RWPE1 (cell line): ENCODE results near the gene STX18.
A peak's percentile ranks its signal among the peaks of the same experiment; 100 is the strongest.

Experiments used
- CTCF ChIA-PET: fragments of 350-600 bp; sonication (Branson Sonifier 250); formaldehyde crosslinking; extraction: SDS; loops from one replicate; lab custom pipeline; 2021; lab: Yijun Ruan, JAX
- POLR2A ChIA-PET: fragments of 400-600 bp; formaldehyde crosslinking; extraction: SDS; loops from one replicate; lab custom pipeline; 2020; ENCODE audit warnings: antibody characterized with exemption; ENCODE audit not compliant: low non-redundant PET; lab: Yijun Ruan, JAX
- DNase-seq: peaks from one replicate; pipeline ENCODE4 v3.0.0; 2012; ENCODE audit warnings: low spot score
- H3K27ac ChIP-seq: fragments of 450-650 bp; 2 replicates; pipeline ENCODE4 v1.5.1; 2017
- TF ChIP-seq, protein P1 (sequence below): fragments of 450-650 bp; conservative IDR thresholded peaks from 2 replicates; pipeline ENCODE4 v1.5.1; 2017; ENCODE audit warnings: low read depth, mild to moderate bottlenecking

The STX18 gene

GRCh38 chr4:4488405-4489404 is 53.1 kb downstream of the STX18 start:
- no peak overlapping the region for H3K27ac ChIP-seq
- TF ChIP-seq, protein P1, sequence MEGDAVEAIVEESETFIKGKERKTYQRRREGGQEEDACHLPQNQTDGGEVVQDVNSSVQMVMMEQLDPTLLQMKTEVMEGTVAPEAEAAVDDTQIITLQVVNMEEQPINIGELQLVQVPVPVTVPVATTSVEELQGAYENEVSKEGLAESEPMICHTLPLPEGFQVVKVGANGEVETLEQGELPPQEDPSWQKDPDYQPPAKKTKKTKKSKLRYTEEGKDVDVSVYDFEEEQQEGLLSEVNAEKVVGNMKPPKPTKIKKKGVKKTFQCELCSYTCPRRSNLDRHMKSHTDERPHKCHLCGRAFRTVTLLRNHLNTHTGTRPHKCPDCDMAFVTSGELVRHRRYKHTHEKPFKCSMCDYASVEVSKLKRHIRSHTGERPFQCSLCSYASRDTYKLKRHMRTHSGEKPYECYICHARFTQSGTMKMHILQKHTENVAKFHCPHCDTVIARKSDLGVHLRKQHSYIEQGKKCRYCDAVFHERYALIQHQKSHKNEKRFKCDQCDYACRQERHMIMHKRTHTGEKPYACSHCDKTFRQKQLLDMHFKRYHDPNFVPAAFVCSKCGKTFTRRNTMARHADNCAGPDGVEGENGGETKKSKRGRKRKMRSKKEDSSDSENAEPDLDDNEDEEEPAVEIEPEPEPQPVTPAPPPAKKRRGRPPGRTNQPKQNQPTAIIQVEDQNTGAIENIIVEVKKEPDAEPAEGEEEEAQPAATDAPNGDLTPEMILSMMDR: peak; percentile 87
- peak; percentile 44 for DNase-seq
- ChIA-PET CTCF (no interaction called here), POLR2A (no interaction called here)

DNA sequence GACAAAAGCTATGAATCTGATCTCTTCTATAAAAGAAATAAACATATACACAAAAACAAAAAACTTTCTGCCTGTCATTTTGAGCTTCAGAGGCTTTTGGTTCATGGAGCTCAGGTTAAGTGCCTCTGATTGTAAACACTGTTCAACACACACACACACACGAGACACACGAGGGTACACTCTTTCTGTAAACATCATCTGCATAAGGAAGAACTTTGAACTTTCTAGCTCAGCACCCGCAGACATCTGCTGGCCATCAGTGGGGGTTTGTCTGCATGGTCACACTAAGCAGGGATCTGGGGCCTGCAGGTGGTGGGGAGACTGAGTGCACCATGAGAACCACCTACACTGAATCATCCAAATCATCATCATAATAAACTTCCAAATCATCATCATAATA is 54.9 kb downstream of the STX18 start:
- no peak overlapping the region for H3K27ac ChIP-seq
- ChIA-PET POLR2A (no interaction called here), CTCF (interaction anchor here (0.6 to 1.5 kb wide), 2 partner anchors 22 to 394 kb away, joined by 3 to 4 read pairs; no protein-coding TSS in a partner anchor)
- DNase-seq: no peak
- TF ChIP-seq, protein P1: no peak

GRCh38 chr4:4485806-4486205 is 56.0 kb downstream of the STX18 start:
- CTCF ChIA-PET: interaction anchor here (1.5 kb wide), 1 partner anchor 395 kb away, joined by 4 read pairs; no protein-coding TSS in a partner anchor
- POLR2A ChIA-PET: no interaction called here
- no peak overlapping the region for H3K27ac ChIP-seq
- DNase-seq: no peak
- TF ChIP-seq, protein P1: no peak

DNA sequence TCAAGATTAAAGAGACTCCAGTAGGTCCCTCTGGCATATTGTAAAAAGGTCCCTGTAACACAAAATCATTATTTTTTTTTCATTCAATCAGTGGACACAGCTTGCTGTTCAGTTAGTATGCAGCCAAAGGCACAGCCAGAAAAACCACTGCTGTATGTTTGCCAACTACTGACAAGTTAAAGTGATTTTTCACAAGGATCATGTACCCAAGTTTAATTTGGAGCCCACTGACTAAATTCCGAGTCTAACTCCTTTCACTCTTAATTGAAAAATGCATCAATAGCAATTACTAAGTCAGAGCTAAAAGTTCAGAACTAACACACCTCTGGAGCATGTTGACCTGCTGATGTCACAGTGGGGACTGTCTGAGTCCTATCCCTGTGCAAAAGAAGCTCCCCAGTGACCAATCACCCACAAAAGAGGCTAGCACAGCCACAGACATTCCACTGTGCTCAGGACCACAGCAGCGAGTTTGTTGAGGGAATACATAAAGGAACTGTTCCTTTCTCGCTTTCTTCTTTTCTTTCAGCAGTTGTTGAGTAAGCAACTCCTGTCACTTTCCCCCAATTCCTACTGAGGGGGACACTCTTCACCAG is 60.4 kb downstream of the STX18 start:
- ChIA-PET POLR2A (no interaction called here), CTCF (interaction anchor here (1.5 kb wide), 1 partner anchor 51 kb away, joined by 3 read pairs; no protein-coding TSS in a partner anchor)
- no peak overlapping the region for H3K27ac ChIP-seq
- DNase-seq: no peak
- TF ChIP-seq, protein P1: no peak

DNA sequence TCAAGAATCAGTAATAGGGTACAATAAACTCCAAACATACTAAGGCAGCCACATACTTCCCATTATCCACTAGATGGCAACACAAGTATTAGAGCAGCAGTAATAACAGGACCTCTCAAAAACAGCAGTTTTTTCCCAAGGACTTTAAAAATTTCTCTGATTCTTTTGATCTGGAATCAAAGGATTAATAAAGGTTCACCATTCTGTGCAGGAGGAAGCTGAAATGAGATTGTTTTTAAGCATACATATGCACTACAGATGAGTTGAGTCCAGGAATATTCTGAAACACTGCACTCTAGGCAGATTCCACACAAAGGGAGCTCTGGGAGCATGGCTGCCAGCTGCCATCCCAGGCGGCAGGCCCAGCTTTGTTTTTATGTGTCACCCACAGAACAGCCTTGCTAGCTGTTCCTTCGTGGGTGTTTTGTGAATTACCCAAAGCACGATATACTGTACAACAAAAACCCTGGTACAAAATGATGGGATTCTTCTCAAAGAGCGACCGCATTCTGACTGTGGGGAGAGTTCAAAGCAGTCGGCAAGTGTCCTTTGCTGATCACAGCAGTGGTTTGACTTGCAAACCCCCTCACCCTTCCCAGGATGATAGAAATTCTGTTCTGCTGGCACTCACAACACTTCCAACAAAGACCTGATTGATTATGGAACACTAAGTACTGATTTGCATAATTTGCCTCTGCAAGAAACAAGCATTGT is 61.0 kb downstream of the STX18 start:
- TF ChIP-seq, protein P1: peak; percentile 35; the same call in 1 of the 2 replicates
- CTCF ChIA-PET: interaction anchor here (1.5 kb wide), 1 partner anchor 50 kb away, joined by 3 read pairs; no protein-coding TSS in a partner anchor
- DNase-seq: no peak
- no peak overlapping the region for H3K27ac ChIP-seq
- POLR2A ChIA-PET: no interaction called here

DNA sequence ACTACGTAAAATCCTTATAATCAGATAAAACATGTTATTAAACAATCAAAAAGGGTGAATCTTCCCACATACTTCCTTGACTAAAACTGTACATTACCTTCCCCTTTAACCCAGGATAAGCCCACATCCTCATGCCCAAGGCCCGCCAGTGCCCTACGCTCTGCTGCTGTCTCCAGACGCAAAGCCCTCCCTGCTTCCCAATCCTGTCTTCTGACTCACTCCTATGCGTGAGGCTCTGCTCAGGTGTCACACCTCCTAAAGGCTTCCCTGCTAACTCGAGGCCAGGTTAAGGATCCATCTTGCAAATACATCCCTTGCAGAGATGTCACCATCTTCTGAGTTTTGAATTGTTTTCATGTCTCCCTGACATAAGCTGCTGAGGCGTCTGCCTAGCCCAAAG is 61.6 kb downstream of the STX18 start:
- no peak for DNase-seq
- H3K27ac ChIP-seq: no peak overlapping the region
- ChIA-PET CTCF (interaction anchor here (1.5 kb wide), 1 partner anchor 49 kb away, joined by 3 read pairs; no protein-coding TSS in a partner anchor), POLR2A (no interaction called here)
- TF ChIP-seq, protein P1: no peak
